Left colon (tissue), 2 donors: Measurements from ENCODE around the gene MGAT3. TPM values are rescaled to one million over a fixed set of nuclear protein-coding genes. Genes with fewer than 3 reads are reported as not detected.
A peak's percentile ranks its signal among the peaks of the same experiment; 100 is the strongest.

Experiments used
- ATAC-seq: fragments of 200-7000 bp; cut with Tn5 transposase; one replicate; pipeline ENCODE4 v1.9.1; 2020; ENCODE audit warnings: mild to moderate bottlenecking, moderate library complexity
- DNase-seq, 2 donors: peaks; one replicate each; pipeline ENCODE4 v3.0.0-alpha.2; 2020
- intact Hi-C, 2 donors: fragments of 100-400 bp; cut with DNase I in 1 of 2; cut with micrococcal nuclease in 1 of 2; formaldehyde crosslinking; loops; one replicate each; pipeline versions ENCODE4 v1.11.2 to v1.14.0; 2022; cut with DNase I, micrococcal nuclease
- total RNA-seq, 2 donors: library from RNA; stranded (reverse); fragmentation: NEBNext Ultra II Directional; extraction: Animal tissue kit (Norgen Biotek cat#: 25700); gene quantifications; one replicate each; pipeline ENCODE4 v1.2.1, GENCODE V29; 2021
- donor health status: DM: no; HTN: no; CAD: no.
- donor health status: DM: yes; HTN: yes; CAD: no.

MGAT3 gene
- total RNA-seq, 2 donors from 2014 or later: 5.6 to 10.7 TPM

GRCh38 chr22:39426380-39427043 is 30.3 kb upstream of the MGAT3 start:
- intact Hi-C loops: no loop called here
- no peak for ATAC-seq
- no peak for DNase-seq

GRCh38 chr22:39427751-39428596 is 28.8 kb upstream of the MGAT3 start:
- intact Hi-C loops: no loop called here
- DNase-seq (no peak), ATAC-seq (peak; percentile 14)

GRCh38 chr22:39428597-39429071 is 28.2 kb upstream of the MGAT3 start:
- DNase-seq: no peak
- intact Hi-C loops: no loop called here
- peak; percentile 4 for ATAC-seq

GRCh38 chr22:39429186-39429585 is 27.6 kb upstream of the MGAT3 start:
- no peak for ATAC-seq
- intact Hi-C loops: no loop called here
- no peak for DNase-seq

GRCh38 chr22:39429916-39430575 is 26.8 kb upstream of the MGAT3 start:
- no peak for DNase-seq
- intact Hi-C loops: no loop called here
- ATAC-seq: no peak

- no peak for DNase-seq
- intact Hi-C loops: no loop called here
- no peak for ATAC-seq
Observed at GRCh38 chr22:39430576-39431150, 26.1 kb upstream of the MGAT3 start.

- ATAC-seq (no peak), DNase-seq (no peak)
- intact Hi-C loops: no loop called here
Observed at GRCh38 chr22:39431216-39431801, 25.5 kb upstream of the MGAT3 start.

GRCh38 chr22:39431821-39432251 is 25.0 kb upstream of the MGAT3 start:
- ATAC-seq: no peak
- DNase-seq: no peak
- intact Hi-C loops: no loop called here

- intact Hi-C loops: no loop called here
- DNase-seq (no peak), ATAC-seq (no peak)
Observed at GRCh38 chr22:39432361-39432811, 24.4 kb upstream of the MGAT3 start.

- ATAC-seq (no peak), DNase-seq (no peak)
- intact Hi-C loops: no loop called here
Observed at GRCh38 chr22:39433476-39434242, 23.2 kb upstream of the MGAT3 start.

GRCh38 chr22:39434243-39434653 is 22.6 kb upstream of the MGAT3 start:
- no peak for ATAC-seq
- intact Hi-C loops: no loop called here
- DNase-seq: no peak

- DNase-seq (no peak), ATAC-seq (no peak)
- intact Hi-C loops: no loop called here
Observed at GRCh38 chr22:39434721-39435120, 22.1 kb upstream of the MGAT3 start.

- intact Hi-C loops: no loop called here
- ATAC-seq: no peak
- DNase-seq: no peak
Observed at GRCh38 chr22:39435616-39436015, 21.2 kb upstream of the MGAT3 start.

GRCh38 chr22:39437791-39438704 is 18.8 kb upstream of the MGAT3 start:
- DNase-seq (no peak), ATAC-seq (peak; percentile 9)
- intact Hi-C loops: no loop called here

GRCh38 chr22:39439170-39439569 is 17.6 kb upstream of the MGAT3 start:
- no peak for DNase-seq
- peak; percentile 51 for ATAC-seq
- intact Hi-C loops: no loop called here

- ATAC-seq (no peak), DNase-seq (no peak)
- intact Hi-C loops: no loop called here
Observed at GRCh38 chr22:39443398-39443797, 13.4 kb upstream of the MGAT3 start.

- intact Hi-C loops: no loop called here
- no peak for ATAC-seq
- DNase-seq: no peak
Observed at GRCh38 chr22:39444247-39444800, 12.5 kb upstream of the MGAT3 start.
